ENCODE measurements around the gene EBP. TPM values are rescaled to one million over a fixed set of nuclear protein-coding genes. Genes with fewer than 3 reads are reported as not detected.

Gene EBP
- total and polyA plus RNA-seq, 9 of the 15 experiments (the other 6 are each of a cell fraction or from before 2014, with no cell fraction given), result 228 to 987 (median 274) TPM

DNA sequence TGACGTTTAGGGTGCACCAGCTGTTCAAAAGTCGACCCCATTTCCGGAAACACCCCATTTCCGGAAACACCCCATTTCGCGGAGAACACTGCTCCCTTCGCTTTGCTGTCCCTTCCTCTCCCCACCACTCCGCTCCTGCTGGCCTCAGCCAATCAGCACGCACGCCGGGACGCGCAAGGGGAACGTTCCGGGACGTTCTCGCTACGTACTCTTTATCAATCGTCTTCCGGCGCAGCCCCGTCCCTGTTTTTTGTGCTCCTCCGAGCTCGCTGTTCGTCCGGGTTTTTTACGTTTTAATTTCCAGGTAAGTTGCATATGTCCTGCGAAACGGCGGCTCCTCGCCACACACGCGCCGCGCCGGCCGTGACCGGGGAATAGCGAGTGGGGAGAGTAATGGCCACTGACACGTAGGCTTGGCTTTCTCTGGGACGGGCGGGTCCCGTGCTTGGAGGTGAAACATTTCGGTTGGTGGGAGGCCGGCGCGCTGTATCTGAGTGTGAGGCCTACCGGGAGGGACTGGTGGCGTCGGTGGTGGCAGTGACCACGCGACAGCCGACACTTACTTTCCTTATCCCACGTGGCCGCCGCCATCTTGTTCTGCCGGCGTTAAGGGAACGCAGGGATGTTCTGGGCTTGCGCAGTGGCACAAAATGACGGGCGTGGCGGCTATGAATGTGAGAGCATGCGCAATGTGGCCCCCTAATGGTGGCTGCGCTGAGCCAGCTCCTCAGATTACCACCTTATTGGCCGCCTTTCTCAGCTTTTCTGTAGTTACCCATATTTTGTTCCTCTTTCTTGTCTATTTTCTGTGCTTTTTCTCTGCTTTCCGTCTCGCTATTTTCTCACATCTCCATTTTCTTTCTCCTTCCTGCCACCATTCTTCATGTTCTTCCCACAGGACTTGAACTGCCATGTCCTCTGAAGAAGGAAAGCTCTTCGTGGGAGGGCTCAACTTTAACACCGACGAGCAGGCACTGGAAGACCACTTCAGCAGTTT lies 53.0 kb downstream of the EBP start, which contains the start of gene RBM3 (continued):
- TF ChIP-seq ZKSCAN8 (CRISPR knock-in tag; IDR thresholded peaks at IDR 0.05) (no peak), HCFC1 (IDR thresholded peaks at IDR 0.05; ENCODE audit: low read depth, low read length) (peak; percentile 66), DNMT1 (IDR thresholded peaks at IDR 0.05) (no peak), ETV6 (IDR thresholded peaks at IDR 0.05; ENCODE audit: borderline replicate concordance in 1 of 2, low read depth in 2 of 2, low read length in 1 of 2) (0 out of 4 replicates have a peak, but pooled peaks of 1 of the 2 experiments have one; percentile 39), ETV6 (CRISPR knock-in tag; IDR thresholded peaks at IDR 0.05; ENCODE audit: borderline replicate concordance) (no peak), ATF2 (CRISPR knock-in tag; IDR thresholded peaks at IDR 0.05) (no peak), ZNF77 (CRISPR knock-in tag; IDR thresholded peaks at IDR 0.05) (no peak), NUFIP1 (IDR thresholded peaks at IDR 0.05; ENCODE audit: partially characterized antibody) (no peak), TBL1XR1 (IDR thresholded peaks at IDR 0.05; ENCODE audit: low read length in 2 of 2) (no peak; a peak in 1 of 4 replicates), PCBP2 (IDR thresholded peaks at IDR 0.05; ENCODE audit: low read depth, low read length, poor library complexity, severe bottlenecking) (no peak), MYC (IDR thresholded peaks at IDR 0.05; ENCODE audit: low read depth, low read length) (peak; percentile 100), MYC (CRISPR knock-in tag; IDR thresholded peaks at IDR 0.05; ENCODE audit: borderline replicate concordance, low read depth) (peak; percentile 100), DPF2 (IDR thresholded peaks at IDR 0.05) (no peak), POLR3G (IDR thresholded peaks at IDR 0.05; ENCODE audit: extremely low read depth, insufficient read length, insufficient replicate concordance) (no peak), NR3C1 (CRISPR knock-in tag; IDR thresholded peaks at IDR 0.05) (no peak), CEBPG (CRISPR knock-in tag; IDR thresholded peaks at IDR 0.05) (no peak), CEBPG (tag; conservative IDR thresholded peaks at IDR 0.05 in 1 of 2, IDR thresholded peaks at IDR 0.05 in 1 of 2) (no peak), BRCA1 (IDR thresholded peaks at IDR 0.05) (no peak), BRCA1 (CRISPR knock-in tag; IDR thresholded peaks at IDR 0.05) (no peak), SMAD2 (IDR thresholded peaks at IDR 0.05; ENCODE audit: low read depth, low read length) (no peak)
- TF ChIP-seq, protein P1, sequence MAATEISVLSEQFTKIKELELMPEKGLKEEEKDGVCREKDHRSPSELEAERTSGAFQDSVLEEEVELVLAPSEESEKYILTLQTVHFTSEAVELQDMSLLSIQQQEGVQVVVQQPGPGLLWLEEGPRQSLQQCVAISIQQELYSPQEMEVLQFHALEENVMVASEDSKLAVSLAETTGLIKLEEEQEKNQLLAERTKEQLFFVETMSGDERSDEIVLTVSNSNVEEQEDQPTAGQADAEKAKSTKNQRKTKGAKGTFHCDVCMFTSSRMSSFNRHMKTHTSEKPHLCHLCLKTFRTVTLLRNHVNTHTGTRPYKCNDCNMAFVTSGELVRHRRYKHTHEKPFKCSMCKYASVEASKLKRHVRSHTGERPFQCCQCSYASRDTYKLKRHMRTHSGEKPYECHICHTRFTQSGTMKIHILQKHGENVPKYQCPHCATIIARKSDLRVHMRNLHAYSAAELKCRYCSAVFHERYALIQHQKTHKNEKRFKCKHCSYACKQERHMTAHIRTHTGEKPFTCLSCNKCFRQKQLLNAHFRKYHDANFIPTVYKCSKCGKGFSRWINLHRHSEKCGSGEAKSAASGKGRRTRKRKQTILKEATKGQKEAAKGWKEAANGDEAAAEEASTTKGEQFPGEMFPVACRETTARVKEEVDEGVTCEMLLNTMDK (IDR thresholded peaks at IDR 0.05; ENCODE audit: borderline replicate concordance, insufficient read depth, low read depth, low read length, poor library complexity, severe bottlenecking), result peak; percentile 60
- TF ChIP-seq, protein P2, sequence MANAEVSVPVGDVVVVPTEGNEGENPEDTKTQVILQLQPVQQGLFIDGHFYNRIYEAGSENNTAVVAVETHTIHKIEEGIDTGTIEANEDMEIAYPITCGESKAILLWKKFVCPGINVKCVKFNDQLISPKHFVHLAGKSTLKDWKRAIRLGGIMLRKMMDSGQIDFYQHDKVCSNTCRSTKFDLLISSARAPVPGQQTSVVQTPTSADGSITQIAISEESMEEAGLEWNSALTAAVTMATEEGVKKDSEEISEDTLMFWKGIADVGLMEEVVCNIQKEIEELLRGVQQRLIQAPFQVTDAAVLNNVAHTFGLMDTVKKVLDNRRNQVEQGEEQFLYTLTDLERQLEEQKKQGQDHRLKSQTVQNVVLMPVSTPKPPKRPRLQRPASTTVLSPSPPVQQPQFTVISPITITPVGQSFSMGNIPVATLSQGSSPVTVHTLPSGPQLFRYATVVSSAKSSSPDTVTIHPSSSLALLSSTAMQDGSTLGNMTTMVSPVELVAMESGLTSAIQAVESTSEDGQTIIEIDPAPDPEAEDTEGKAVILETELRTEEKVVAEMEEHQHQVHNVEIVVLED (CRISPR knock-in tag; IDR thresholded peaks at IDR 0.05), result peak; percentile 95
